RPMI7951 (cell line): ENCODE results near the gene GJA8. TPM values are rescaled to one million over a fixed set of nuclear protein-coding genes. Genes with fewer than 3 reads are reported as not detected.
"Not testable (repeated sequence)": the region's sequence is repeated elsewhere in the genome, so short reads cannot be mapped to it uniquely, and the experiment has no call there.

Experiments used
- DNase-seq: peaks from one replicate; pipeline ENCODE4 v3.0.0-alpha.2; 2012; ENCODE audit warnings: low read depth
- total RNA-seq: library from RNA; depleted of rRNA; stranded (reverse); fragments of >200 nt; shearing (Covaris generic); gene quantifications from 2 replicates; pipeline ENCODE4 v1.2.3, GENCODE V29; 2014; rRNA removed

Gene GJA8
- total RNA-seq, 1 experiment from 2014 or later, result 0.12 TPM

- not testable (repeated sequence) for DNase-seq
Measured at GRCh38 chr1:147927689-147928088, 25.1 kb downstream of the GJA8 start.

DNA sequence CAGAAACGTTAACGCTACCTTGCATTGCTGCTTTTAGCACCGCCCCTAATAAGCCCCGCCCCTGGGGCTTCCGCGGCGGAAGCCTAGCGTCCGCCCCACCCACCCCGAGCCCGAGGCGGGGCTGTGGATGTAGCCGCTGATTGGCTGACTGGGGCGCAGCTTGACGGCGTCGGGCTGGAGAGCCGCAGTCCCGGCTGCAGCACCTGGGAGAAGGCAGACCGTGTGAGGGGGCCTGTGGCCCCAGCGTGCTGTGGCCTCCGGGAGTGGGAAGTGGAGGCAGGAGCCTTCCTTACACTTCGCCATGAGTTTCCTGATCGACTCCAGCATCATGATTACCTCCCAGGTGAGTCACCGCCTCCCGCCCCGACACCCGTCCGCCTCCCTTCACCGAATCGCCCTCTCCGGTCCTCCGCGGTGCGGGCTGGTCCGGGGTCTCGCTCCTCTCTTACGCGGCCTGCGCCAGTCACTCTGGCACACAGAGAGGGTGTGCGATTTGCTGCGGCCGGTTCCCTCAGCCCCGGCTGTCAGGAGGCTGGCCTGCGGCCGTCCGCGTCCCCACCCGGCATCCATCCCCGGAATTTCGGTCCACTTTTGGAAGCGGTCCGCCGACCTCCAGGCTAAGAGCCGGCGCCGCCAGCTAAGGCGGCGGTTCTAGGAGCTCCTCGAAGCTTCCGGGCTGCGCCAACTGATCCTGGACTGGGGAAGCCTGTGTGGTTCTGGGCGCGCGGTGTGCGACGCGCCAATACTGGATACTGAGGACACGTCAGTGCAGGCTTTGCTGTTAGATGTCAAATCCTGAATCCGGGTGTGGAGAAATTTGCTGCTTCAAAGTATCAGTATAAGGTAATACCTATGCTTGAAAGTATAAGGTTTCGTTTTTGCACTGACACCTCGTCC, 25.9 kb downstream of the GJA8 start, which contains the start of gene GPR89B:
Gene GPR89B, plus strand, starts transcription at position 185 of the 897 bp plus-strand sequence. Its CDS starts 117 bp downstream, at position 302.
- peak; percentile 82 for DNase-seq

DNA sequence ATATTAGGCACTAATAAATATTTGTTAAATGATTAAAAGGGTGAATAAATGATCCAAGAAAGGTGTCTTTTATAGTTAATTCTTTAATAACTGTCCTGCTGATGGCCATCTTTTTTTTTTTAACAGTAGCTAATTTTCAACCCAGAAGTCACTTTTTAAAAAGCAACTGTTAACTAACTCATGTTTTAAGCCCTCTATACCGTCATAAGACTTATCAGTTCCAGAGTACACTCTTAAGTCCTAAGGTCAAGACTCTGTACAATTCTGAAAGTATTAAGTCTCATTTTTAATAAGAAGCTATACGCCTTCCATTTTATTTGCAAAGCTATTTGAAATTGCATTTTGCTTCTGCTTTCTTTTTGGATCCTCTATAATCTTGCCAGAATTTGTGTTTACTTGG, 28.5 kb downstream of the GJA8 start:
- DNase-seq, result not testable (repeated sequence)

DNA sequence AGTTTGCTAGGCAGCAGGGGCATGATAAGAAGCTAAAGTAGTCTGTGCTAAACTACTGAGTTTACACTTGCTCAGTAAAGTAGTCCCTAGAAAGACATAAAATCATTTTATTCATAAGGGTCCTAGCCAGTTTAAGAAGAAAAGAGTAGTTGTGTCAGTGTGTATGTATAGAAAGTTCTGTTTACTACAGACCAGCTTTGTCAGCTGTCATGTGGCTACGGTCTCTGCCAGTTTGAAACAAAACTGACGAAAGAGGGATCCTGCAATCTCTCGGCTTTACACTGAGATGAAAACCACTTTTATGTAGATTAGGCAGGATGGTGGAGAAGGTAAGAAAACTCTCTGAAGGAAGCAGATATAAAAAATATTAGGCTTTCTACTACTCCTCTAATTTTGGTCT, 32.7 kb downstream of the GJA8 start:
- DNase-seq, result not testable (repeated sequence)

GRCh38 chr1:147940456-147940855, 37.9 kb downstream of the GJA8 start:
- DNase-seq, result not testable (repeated sequence)

GRCh38 chr1:147942563-147942962, 40.0 kb downstream of the GJA8 start:
- not testable (repeated sequence) for DNase-seq

DNA sequence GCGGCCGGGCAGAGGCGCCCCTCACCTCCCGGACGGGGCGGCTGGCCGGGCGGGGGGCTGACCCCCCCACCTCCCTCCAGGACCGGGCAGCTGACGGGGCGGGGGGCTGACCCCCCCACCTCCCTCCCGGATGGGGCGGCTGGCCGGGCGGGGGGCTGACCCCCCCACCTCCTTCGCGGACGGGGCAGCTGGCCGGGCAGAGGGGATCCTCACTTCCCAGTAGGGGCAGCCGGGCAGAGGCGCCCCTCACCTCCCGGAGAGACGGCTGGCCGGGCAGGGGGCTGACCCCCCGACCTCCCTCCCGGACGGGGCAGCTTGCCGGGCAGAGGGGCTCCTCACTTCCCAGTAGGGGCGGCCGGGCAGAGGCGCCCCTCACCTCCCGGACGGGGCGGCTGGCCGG, 46.9 kb downstream of the GJA8 start:
- not testable (repeated sequence) for DNase-seq

Other genes with a start within 250 kb of the GJA8 start
- 5.7 and 7.9 TPM in 2 replicates for gene ACP6, start 232.3 kb upstream of the GJA8 start, total RNA-seq
- 0.12 TPM in 1 of 2 replicates, not detected in the other for gene GJA5, start 142.2 kb upstream of the GJA8 start, total RNA-seq
- 9.9 and 14.9 TPM in 2 replicates for gene GPR89B, start 25.6 kb downstream of the GJA8 start, total RNA-seq
- gene NBPF11, start 249.5 kb downstream of the GJA8 start, total RNA-seq, result 2.5 and 2.7 TPM in 2 replicates